ENCODE measurements around the gene RPTOR.

The RPTOR gene

GRCh38 chr17:80631142-80632045 lies 86.8 kb downstream of the RPTOR start:
- no peak for TF ChIP-seq EZH2 (IDR thresholded peaks at IDR 0.05; ENCODE audit: borderline replicate concordance, low read depth, low read length, severe bottlenecking)
- TF ChIP-seq CTCF (IDR thresholded peaks at IDR 0.05; ENCODE audit: borderline replicate concordance, extremely low read depth, low read length, poor library complexity, severe bottlenecking) = no peak
- Histone ChIP-seq H3K27me3 (ENCODE audit: insufficient read depth, low read length, poor library complexity) (no peaks in the 10 kb centered on the region), H3K79me2 (ENCODE audit: insufficient read depth, low read length) (peaks cover 79% of the 10 kb centered on the region), H4K20me1 (ENCODE audit: insufficient read depth, low read length) (peaks cover 45% of the 10 kb centered on the region), H3K9me3 (ENCODE audit: insufficient read depth, low read length, severe bottlenecking) (no peaks in the 10 kb centered on the region), H3K27ac (ENCODE audit: low read length) (0 out of 2 replicates have a peak overlapping the region, but pooled peaks have one; percentile 9), H3K4me1 (ENCODE audit: insufficient read depth, low read length) (no peaks in the 10 kb centered on the region), H3K4me2 (ENCODE audit: insufficient read depth, low read length) (no peak overlapping the region), H3K9ac (ENCODE audit: low read depth, low read length) (no peak overlapping the region), H3K36me3 (ENCODE audit: insufficient read depth, low read length) (peaks cover 14% of the 10 kb centered on the region; the same call in 1 of the 2 replicates), H3K4me3 (ENCODE audit: low read depth in 1 of 2, low read length in 2 of 2) (no peak overlapping the region), H2AFZ (ENCODE audit: low read depth, low read length) (no peak overlapping the region)
- DNase-seq (no peak), ATAC-seq (ENCODE audit: insufficient read depth, low read depth) (no peak)

- Histone ChIP-seq H3K4me3 (ENCODE audit: low read depth in 1 of 2, low read length in 2 of 2) (no peak overlapping the region), H3K27me3 (ENCODE audit: insufficient read depth, low read length, poor library complexity) (no peaks in the 10 kb centered on the region), H3K9me3 (ENCODE audit: insufficient read depth, low read length, severe bottlenecking) (no peaks in the 10 kb centered on the region), H3K4me1 (ENCODE audit: insufficient read depth, low read length) (no peaks in the 10 kb centered on the region), H4K20me1 (ENCODE audit: insufficient read depth, low read length) (peaks cover 52% of the 10 kb centered on the region), H3K36me3 (ENCODE audit: insufficient read depth, low read length) (peaks cover 9% of the 10 kb centered on the region; the same call in 1 of the 2 replicates), H2AFZ (ENCODE audit: low read depth, low read length) (no peak overlapping the region), H3K9ac (ENCODE audit: low read depth, low read length) (no peak overlapping the region), H3K79me2 (ENCODE audit: insufficient read depth, low read length) (peaks cover 85% of the 10 kb centered on the region), H3K27ac (ENCODE audit: low read length) (no peak overlapping the region), H3K4me2 (ENCODE audit: insufficient read depth, low read length) (no peak overlapping the region)
- ATAC-seq (ENCODE audit: insufficient read depth, low read depth) = no peak
- DNase-seq = no peak
- TF ChIP-seq CTCF (IDR thresholded peaks at IDR 0.05; ENCODE audit: borderline replicate concordance, extremely low read depth, low read length, poor library complexity, severe bottlenecking) (no peak), EZH2 (IDR thresholded peaks at IDR 0.05; ENCODE audit: borderline replicate concordance, low read depth, low read length, severe bottlenecking) (no peak)
Observed at GRCh38 chr17:80632046-80632581, 87.5 kb downstream of the RPTOR start.

- no peaks in the 10 kb centered on the region for H3K4me1 ChIP-seq (ENCODE audit: insufficient read depth, low read length)
- peaks cover 58% of the 10 kb centered on the region for H4K20me1 ChIP-seq (ENCODE audit: insufficient read depth, low read length)
- H2AFZ ChIP-seq (ENCODE audit: low read depth, low read length) = no peak overlapping the region
- H3K9ac ChIP-seq (ENCODE audit: low read depth, low read length) = no peak overlapping the region
- no peak overlapping the region for H3K27ac ChIP-seq (ENCODE audit: low read length)
- no peak overlapping the region for H3K4me2 ChIP-seq (ENCODE audit: insufficient read depth, low read length)
- H3K36me3 ChIP-seq (ENCODE audit: insufficient read depth, low read length) = 0 out of 2 replicates have a peak, but pooled peaks cover 8% of the 10 kb centered on the region
- H3K79me2 ChIP-seq (ENCODE audit: insufficient read depth, low read length) = peaks cover 93% of the 10 kb centered on the region
- DNase-seq (no peak), ATAC-seq (ENCODE audit: insufficient read depth, low read depth) (no peak)
- no peaks in the 10 kb centered on the region for H3K9me3 ChIP-seq (ENCODE audit: insufficient read depth, low read length, severe bottlenecking)
- H3K4me3 ChIP-seq (ENCODE audit: low read depth in 1 of 2, low read length in 2 of 2) = no peak overlapping the region
- TF ChIP-seq EZH2 (IDR thresholded peaks at IDR 0.05; ENCODE audit: borderline replicate concordance, low read depth, low read length, severe bottlenecking) (no peak), CTCF (IDR thresholded peaks at IDR 0.05; ENCODE audit: borderline replicate concordance, extremely low read depth, low read length, poor library complexity, severe bottlenecking) (no peak)
- no peaks in the 10 kb centered on the region for H3K27me3 ChIP-seq (ENCODE audit: insufficient read depth, low read length, poor library complexity)
Observed at GRCh38 chr17:80633207-80633606, 88.6 kb downstream of the RPTOR start.
